HepG2 (cell line): ENCODE measurements around the gene ELOVL5. TPM values are rescaled to one million over a fixed set of nuclear protein-coding genes. Genes with fewer than 3 reads are reported as not detected.

Source experiments
- GMEB2 ChIP-seq: IDR thresholded peaks from 2 replicates; pipeline ENCODE4 v1.6.1; 2016; ENCODE audit warnings: missing biosample characterization, missing genetic modification reagents, low read depth
- KIAA2018 ChIP-seq: sonication (generic); formaldehyde crosslinking; IDR thresholded peaks from 2 replicates; pipeline ENCODE4 v1.5.0; 2020; ENCODE audit warnings: mild to moderate bottlenecking, missing genetic modification reagents, borderline replicate concordance
- LBX2 ChIP-seq: sonication (generic); formaldehyde crosslinking; IDR thresholded peaks from 2 replicates; pipeline ENCODE4 v1.5.0; 2020; ENCODE audit warnings: missing genetic modification reagents, mild to moderate bottlenecking, borderline replicate concordance
- ONECUT2 ChIP-seq: sonication (generic); formaldehyde crosslinking; IDR thresholded peaks from 2 replicates; pipeline ENCODE4 v1.4.0; 2020; ENCODE audit warnings: missing genetic modification reagents
- RARG ChIP-seq: sonication (generic); formaldehyde crosslinking; IDR thresholded peaks from 2 replicates; pipeline ENCODE4 v1.4.0; 2020; ENCODE audit warnings: low read depth, mild to moderate bottlenecking, missing genetic modification reagents
- RERE ChIP-seq: IDR thresholded peaks from 2 replicates; pipeline ENCODE4 v1.6.1; 2016; ENCODE audit warnings: low read depth, missing genetic modification reagents, missing compliant biosample characterization
- U2AF2 ChIP-seq: fragments of 200-400 bp; formaldehyde crosslinking; IDR thresholded peaks from 2 replicates; pipeline ENCODE4 v1.6.1; 2017; ENCODE audit warnings: low read depth, mild to moderate bottlenecking, low read length
- ZNF276 ChIP-seq: sonication (generic); formaldehyde crosslinking; IDR thresholded peaks from 2 replicates; pipeline ENCODE4 v1.4.0; 2020; ENCODE audit warnings: mild to moderate bottlenecking, low read depth, missing genetic modification reagents
- ZNF550 ChIP-seq: sonication (generic); formaldehyde crosslinking; IDR thresholded peaks from 2 replicates; pipeline ENCODE4 v1.4.0; 2020; ENCODE audit warnings: mild to moderate bottlenecking, missing genetic modification reagents, borderline replicate concordance
- polyA plus RNA-seq, 8 experiments: library from polyadenylated mRNA; depleted of rRNA in 3 of 8; stranded (reverse) in 7 of 8; unstranded in 1 of 8; fragments of >200 nt; fragmentation: Illumina TruSeq in 4 of 8; extraction: Trizol in 4 of 8; gene quantifications; 2 replicates each; pipeline versions ENCODE4 v1.2.1 to v1.2.3, GENCODE V29; 2011 to 2016; ENCODE audit warnings: low read depth in 4 of 8, missing spikeins in 1 of 8, mixed read lengths in 1 of 8; ENCODE audit not compliant: insufficient read depth in 1 of 8
- total RNA-seq, 5 experiments: library from RNA; depleted of rRNA; stranded (reverse); fragments of >200 nt; fragmentation: Illumina TruSeq; extraction: Trizol; gene quantifications; 2 replicates each; pipeline ENCODE4 v1.2.3, GENCODE V29; 2016; ENCODE audit warnings: low read depth in 1 of 5

Gene ELOVL5
- total and polyA plus RNA-seq, 2 of the 13 experiments (the other 11 are each of a cell fraction or from before 2014, with no cell fraction given) = 50.1 to 72.4 TPM

- TF ChIP-seq RERE (CRISPR knock-in tag) (0 out of 2 replicates have a peak, but pooled peaks have one; percentile 15), ONECUT2 (CRISPR knock-in tag) (no peak), KIAA2018 (no peak), LBX2 (no peak), RARG (CRISPR knock-in tag) (no peak; the same call in 1 of the 2 replicates), ZNF550 (no peak), U2AF2 (no peak), GMEB2 (no peak), ZNF276 (CRISPR knock-in tag) (no peak)
Observed at GRCh38 chr6:53348371-53349208, at the start of gene ELOVL5 (continued).
